IPS-20b (cell line): Measurements from ENCODE around the gene DDX56.
"Not testable (repeated sequence)": the region's sequence is repeated elsewhere in the genome, so short reads cannot be mapped to it uniquely, and the experiment has no call there.

Source experiments
- H3K27ac ChIP-seq: one replicate; pipeline ENCODE4 v1.5.1; 2013; ENCODE audit warnings: low read length
- H3K27me3 ChIP-seq: 2 replicates; pipeline ENCODE4 v1.6.1; 2013; ENCODE audit warnings: mild to moderate bottlenecking, low read length, inconsistent platforms; ENCODE audit not compliant: insufficient read depth
- H3K36me3 ChIP-seq: 2 replicates; pipeline ENCODE4 v1.6.1; 2013; ENCODE audit warnings: low read depth, mild to moderate bottlenecking, inconsistent platforms, low read length, moderate library complexity; ENCODE audit not compliant: insufficient read depth
- H3K4me1 ChIP-seq: 2 replicates; pipeline ENCODE4 v1.6.1; 2013; ENCODE audit warnings: mild to moderate bottlenecking, control low read depth, inconsistent platforms, low read length, moderate library complexity; ENCODE audit not compliant: insufficient read depth
- H3K4me3 ChIP-seq: 2 replicates; pipeline ENCODE4 v1.5.1; 2013; ENCODE audit warnings: mild to moderate bottlenecking, low read length, inconsistent platforms
- H3K9ac ChIP-seq: 2 replicates; pipeline ENCODE4 v1.6.1; 2013; ENCODE audit warnings: low read depth, mild to moderate bottlenecking, inconsistent platforms, low read length, moderate library complexity
- H3K9me3 ChIP-seq: 2 replicates; pipeline ENCODE4 v1.6.1; 2013; ENCODE audit warnings: mild to moderate bottlenecking, low read depth, low read length, inconsistent platforms; ENCODE audit not compliant: insufficient read depth

Gene DDX56

GRCh38 chr7:44552473-44553005 lies 21.2 kb downstream of the DDX56 start:
- H3K4me1 ChIP-seq, H3K4me3 ChIP-seq, H3K27me3 ChIP-seq, H3K36me3 ChIP-seq, H3K27ac ChIP-seq, H3K9me3 ChIP-seq, H3K9ac ChIP-seq: not testable (repeated sequence)

- H3K9ac ChIP-seq = no peak overlapping the region
- H3K36me3 ChIP-seq = no peaks in the 10 kb centered on the region
- no peak overlapping the region for H3K27ac ChIP-seq
- H3K9me3 ChIP-seq = no peaks in the 10 kb centered on the region
- H3K4me1 ChIP-seq = no peaks in the 10 kb centered on the region
- H3K4me3 ChIP-seq = no peak overlapping the region
- H3K27me3 ChIP-seq = no peaks in the 10 kb centered on the region
Measured at GRCh38 chr7:44549457-44549856, 24.3 kb downstream of the DDX56 start.

GRCh38 chr7:44548893-44549292 lies 24.8 kb downstream of the DDX56 start:
- H3K4me3 ChIP-seq = no peak overlapping the region
- no peak overlapping the region for H3K27ac ChIP-seq
- H3K9me3 ChIP-seq = no peaks in the 10 kb centered on the region
- no peaks in the 10 kb centered on the region for H3K27me3 ChIP-seq
- H3K9ac ChIP-seq = no peak overlapping the region
- H3K4me1 ChIP-seq = no peaks in the 10 kb centered on the region
- H3K36me3 ChIP-seq = no peaks in the 10 kb centered on the region

- H3K9ac ChIP-seq = no peak overlapping the region
- H3K9me3 ChIP-seq = no peaks in the 10 kb centered on the region
- no peak overlapping the region for H3K4me3 ChIP-seq
- H3K27ac ChIP-seq = no peak overlapping the region
- H3K27me3 ChIP-seq = no peaks in the 10 kb centered on the region
- no peaks in the 10 kb centered on the region for H3K4me1 ChIP-seq
- H3K36me3 ChIP-seq = no peaks in the 10 kb centered on the region
Measured at GRCh38 chr7:44547536-44548231, 26.0 kb downstream of the DDX56 start.

- Histone ChIP-seq H3K27ac (no peak overlapping the region), H3K4me3 (no peak overlapping the region), H3K27me3 (no peaks in the 10 kb centered on the region), H3K4me1 (no peaks in the 10 kb centered on the region), H3K36me3 (no peaks in the 10 kb centered on the region), H3K9me3 (no peaks in the 10 kb centered on the region), H3K9ac (no peak overlapping the region)
Measured at GRCh38 chr7:44541876-44542610, 31.7 kb downstream of the DDX56 start.

- no peak within 1 kb of the TSS for H3K27ac ChIP-seq
Measured at GRCh38 chr7:44541028-44541869, 32.5 kb downstream of the DDX56 start, which contains the start of gene NPC1L1. Gene NPC1L1, minus strand, starts transcription at chr7:44541330. Its CDS starts 71 bp downstream, at chr7:44541259.

GRCh38 chr7:44540592-44541027 lies 33.1 kb downstream of the DDX56 start:
- Histone ChIP-seq H3K9me3 (no peaks in the 10 kb centered on the region), H3K36me3 (no peaks in the 10 kb centered on the region), H3K27ac (no peak overlapping the region), H3K4me3 (no peak overlapping the region), H3K4me1 (no peaks in the 10 kb centered on the region), H3K27me3 (no peaks in the 10 kb centered on the region), H3K9ac (no peak overlapping the region)

More at GRCh38 chr7:44541028-44541869, 32.5 kb downstream of the DDX56 start, which contains the start of gene NPC1L1:
- no peaks in the 10 kb centered on the region for H3K9me3 ChIP-seq
- H3K4me1 ChIP-seq = no peaks in the 10 kb centered on the region
- H3K27me3 ChIP-seq = no peaks in the 10 kb centered on the region
- H3K4me3 ChIP-seq = no peak within 1 kb of the TSS
- H3K36me3 ChIP-seq = no peaks in the 10 kb centered on the region
- H3K9ac ChIP-seq = no peak within 1 kb of the TSS

GRCh38 chr7:44539669-44540506 lies 33.8 kb downstream of the DDX56 start:
- no peaks in the 10 kb centered on the region for H3K4me1 ChIP-seq
- no peak overlapping the region for H3K27ac ChIP-seq
- no peak overlapping the region for H3K4me3 ChIP-seq
- no peaks in the 10 kb centered on the region for H3K36me3 ChIP-seq
- H3K9ac ChIP-seq = no peak overlapping the region
- no peaks in the 10 kb centered on the region for H3K27me3 ChIP-seq
- H3K9me3 ChIP-seq = no peaks in the 10 kb centered on the region

GRCh38 chr7:44538798-44539668 lies 34.7 kb downstream of the DDX56 start:
- H3K36me3 ChIP-seq = no peaks in the 10 kb centered on the region
- H3K27me3 ChIP-seq = no peaks in the 10 kb centered on the region
- H3K27ac ChIP-seq = no peak overlapping the region
- no peak overlapping the region for H3K9ac ChIP-seq
- no peaks in the 10 kb centered on the region for H3K4me1 ChIP-seq
- no peak overlapping the region for H3K4me3 ChIP-seq
- H3K9me3 ChIP-seq = no peaks in the 10 kb centered on the region

- Histone ChIP-seq H3K9me3 (no peaks in the 10 kb centered on the region), H3K27ac (no peak overlapping the region), H3K4me3 (no peak overlapping the region), H3K9ac (no peak overlapping the region), H3K36me3 (no peaks in the 10 kb centered on the region), H3K27me3 (no peaks in the 10 kb centered on the region), H3K4me1 (no peaks in the 10 kb centered on the region)
Measured at GRCh38 chr7:44538093-44538797, 35.5 kb downstream of the DDX56 start.
